A549 (cell line): ENCODE data around the gene CTNNA3.

ENCODE experiments used
- CHD2 ChIP-seq: fragments of 150-350 bp; IDR thresholded peaks from 2 replicates; pipeline ENCODE4 v1.6.1; 2014; ENCODE audit warnings: low read length; ENCODE audit not compliant: partially characterized antibody
- JUNB ChIP-seq: fragments of >200 bp; sonication (Bioruptor Twin); formaldehyde crosslinking; IDR thresholded peaks from 2 replicates; pipeline ENCODE4 v1.6.1; 2016
- MAFK ChIP-seq: fragments of 450-650 bp; IDR thresholded peaks from 2 replicates; pipeline ENCODE4 v1.6.1; 2014; ENCODE audit not compliant: partially characterized antibody
- NR3C1 ChIP-seq: fragments of >200 bp; sonication (Bioruptor Twin); formaldehyde crosslinking; IDR thresholded peaks from 3 replicates; pipeline ENCODE4 v1.6.1; 2017
- PHF8 ChIP-seq: fragments of 200-600 bp; sonication (generic); IDR thresholded peaks from 2 replicates; pipeline ENCODE4 v1.6.1; 2016; ENCODE audit warnings: low read depth, mild to moderate bottlenecking, antibody characterized with exemption, moderate library complexity, borderline replicate concordance
- POLR2A ChIP-seq: IDR thresholded peaks from 2 replicates; pipeline ENCODE4 v1.6.1; 2012; ENCODE audit warnings: mild to moderate bottlenecking, low read length
- RAD21 ChIP-seq, 2 experiments: fragments of >200 bp in 1 of 2; sonication (Bioruptor Twin) in 1 of 2; formaldehyde crosslinking in 1 of 2; IDR thresholded peaks in 1 of 2; conservative IDR thresholded peaks in 1 of 2; 2 replicates in 1 of 2; 3 replicates in 1 of 2; pipeline ENCODE4 v1.6.1; 2012 to 2018; ENCODE audit warnings: inconsistent platforms in 1 of 2
- SMC3 ChIP-seq: fragments of >200 bp; sonication (Bioruptor Twin); formaldehyde crosslinking; IDR thresholded peaks from 3 replicates; pipeline ENCODE4 v1.6.1; 2018; ENCODE audit warnings: inconsistent platforms
- TF ChIP-seq, protein P1 (sequence below): fragments of >200 bp; sonication (Bioruptor Twin); formaldehyde crosslinking; IDR thresholded peaks from 3 replicates; pipeline ENCODE4 v1.5.1; 2016
- TF ChIP-seq, protein P2 (sequence below): IDR thresholded peaks from 2 replicates; pipeline ENCODE4 v1.6.1; 2012
- TF ChIP-seq, protein P3 (sequence below): IDR thresholded peaks from 2 replicates; pipeline ENCODE4 v1.6.1; 2012

DNA sequence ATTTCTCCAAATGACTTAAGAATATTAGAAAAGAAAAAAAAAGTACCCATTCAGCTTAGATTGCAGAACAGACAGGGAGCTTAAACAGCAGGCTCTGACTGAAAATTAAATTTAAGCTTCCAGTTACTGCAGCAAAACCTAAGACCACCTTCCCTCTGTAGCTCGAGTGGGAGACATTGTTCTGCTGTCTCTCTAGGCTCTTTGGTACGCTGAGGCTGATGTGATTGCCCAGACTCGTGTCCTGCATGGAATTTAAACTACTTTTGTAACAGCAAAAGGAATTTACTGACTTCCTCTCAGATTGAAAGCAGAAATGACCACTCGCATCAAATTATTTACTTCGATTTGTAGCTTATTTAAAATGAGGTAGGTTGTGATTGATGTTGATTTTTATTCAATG lies 645.6 kb downstream of the CTNNA3 start:
- TF ChIP-seq, protein P1, sequence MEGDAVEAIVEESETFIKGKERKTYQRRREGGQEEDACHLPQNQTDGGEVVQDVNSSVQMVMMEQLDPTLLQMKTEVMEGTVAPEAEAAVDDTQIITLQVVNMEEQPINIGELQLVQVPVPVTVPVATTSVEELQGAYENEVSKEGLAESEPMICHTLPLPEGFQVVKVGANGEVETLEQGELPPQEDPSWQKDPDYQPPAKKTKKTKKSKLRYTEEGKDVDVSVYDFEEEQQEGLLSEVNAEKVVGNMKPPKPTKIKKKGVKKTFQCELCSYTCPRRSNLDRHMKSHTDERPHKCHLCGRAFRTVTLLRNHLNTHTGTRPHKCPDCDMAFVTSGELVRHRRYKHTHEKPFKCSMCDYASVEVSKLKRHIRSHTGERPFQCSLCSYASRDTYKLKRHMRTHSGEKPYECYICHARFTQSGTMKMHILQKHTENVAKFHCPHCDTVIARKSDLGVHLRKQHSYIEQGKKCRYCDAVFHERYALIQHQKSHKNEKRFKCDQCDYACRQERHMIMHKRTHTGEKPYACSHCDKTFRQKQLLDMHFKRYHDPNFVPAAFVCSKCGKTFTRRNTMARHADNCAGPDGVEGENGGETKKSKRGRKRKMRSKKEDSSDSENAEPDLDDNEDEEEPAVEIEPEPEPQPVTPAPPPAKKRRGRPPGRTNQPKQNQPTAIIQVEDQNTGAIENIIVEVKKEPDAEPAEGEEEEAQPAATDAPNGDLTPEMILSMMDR, result no peak
- TF ChIP-seq CHD2, result no peak
- no peak for TF ChIP-seq SMC3
- TF ChIP-seq, protein P2, sequence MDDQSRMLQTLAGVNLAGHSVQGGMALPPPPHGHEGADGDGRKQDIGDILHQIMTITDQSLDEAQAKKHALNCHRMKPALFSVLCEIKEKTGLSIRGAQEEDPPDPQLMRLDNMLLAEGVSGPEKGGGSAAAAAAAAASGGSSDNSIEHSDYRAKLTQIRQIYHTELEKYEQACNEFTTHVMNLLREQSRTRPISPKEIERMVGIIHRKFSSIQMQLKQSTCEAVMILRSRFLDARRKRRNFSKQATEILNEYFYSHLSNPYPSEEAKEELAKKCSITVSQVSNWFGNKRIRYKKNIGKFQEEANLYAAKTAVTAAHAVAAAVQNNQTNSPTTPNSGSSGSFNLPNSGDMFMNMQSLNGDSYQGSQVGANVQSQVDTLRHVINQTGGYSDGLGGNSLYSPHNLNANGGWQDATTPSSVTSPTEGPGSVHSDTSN, result no peak
- TF ChIP-seq POLR2A, result no peak
- TF ChIP-seq, protein P3, sequence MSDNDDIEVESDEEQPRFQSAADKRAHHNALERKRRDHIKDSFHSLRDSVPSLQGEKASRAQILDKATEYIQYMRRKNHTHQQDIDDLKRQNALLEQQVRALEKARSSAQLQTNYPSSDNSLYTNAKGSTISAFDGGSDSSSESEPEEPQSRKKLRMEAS, result no peak
- no peak for TF ChIP-seq RAD21 (conservative IDR thresholded peaks at IDR 0.05 in 1 of 2, IDR thresholded peaks at IDR 0.05 in 1 of 2)
- TF ChIP-seq NR3C1, result no peak
- no peak for TF ChIP-seq JUNB
- no peak for TF ChIP-seq PHF8
- TF ChIP-seq MAFK, result no peak
